COR-L47 (cell line): ENCODE results near the gene GFOD1.
"Not testable (repeated sequence)": the region's sequence is repeated elsewhere in the genome, so short reads cannot be mapped to it uniquely, and the experiment has no call there.

Experiments
- DNase-seq: peaks from one replicate; lab custom pipeline; 2025; lab: John Stamatoyannopoulos, UW

GFOD1 gene

GRCh38 chr6:13354331-13355042, 132.9 kb downstream of the GFOD1 start:
- DNase-seq, result no peak

GRCh38 chr6:13352165-13352564, 135.2 kb downstream of the GFOD1 start:
- DNase-seq, result no peak

GRCh38 chr6:13351271-13351670, 136.1 kb downstream of the GFOD1 start:
- DNase-seq, result no peak

DNA sequence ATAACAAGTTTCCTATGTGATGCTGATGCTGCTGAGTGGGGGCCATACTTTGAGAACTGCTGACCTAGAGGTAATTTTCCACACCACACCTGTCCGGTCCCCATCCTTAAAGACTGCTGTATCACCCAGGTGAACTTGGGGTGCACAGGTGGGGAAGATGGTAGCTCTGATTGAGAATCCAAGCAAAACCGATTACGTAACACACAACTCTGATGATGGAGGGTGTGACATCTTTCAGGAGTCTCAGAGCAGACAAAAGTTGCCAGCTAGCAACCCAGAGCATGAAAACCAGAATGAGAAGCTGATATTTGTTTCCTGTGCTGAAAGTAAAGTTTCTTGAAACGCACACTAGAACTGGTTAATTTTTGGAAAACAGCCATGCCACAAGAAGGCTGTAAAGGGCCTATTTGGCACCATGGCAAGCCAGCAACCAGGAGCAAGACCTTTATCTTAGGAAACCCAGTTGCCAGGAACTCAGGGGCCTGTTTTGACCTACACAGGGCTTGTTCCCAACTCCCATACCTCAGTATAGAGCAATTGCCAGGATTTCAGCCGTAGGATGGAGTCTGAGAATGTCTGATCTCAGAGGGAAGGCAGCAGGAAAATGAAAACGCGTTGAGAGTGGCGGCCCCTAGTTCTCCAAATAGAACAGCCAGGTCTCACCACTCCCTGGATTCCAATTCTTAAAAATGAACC, 137.4 kb downstream of the GFOD1 start:
- DNase-seq, result no peak

- no peak for DNase-seq
Observed at GRCh38 chr6:13348334-13349113, 138.9 kb downstream of the GFOD1 start.

- no peak for DNase-seq
Observed at GRCh38 chr6:13346245-13346644, 141.2 kb downstream of the GFOD1 start.

DNA sequence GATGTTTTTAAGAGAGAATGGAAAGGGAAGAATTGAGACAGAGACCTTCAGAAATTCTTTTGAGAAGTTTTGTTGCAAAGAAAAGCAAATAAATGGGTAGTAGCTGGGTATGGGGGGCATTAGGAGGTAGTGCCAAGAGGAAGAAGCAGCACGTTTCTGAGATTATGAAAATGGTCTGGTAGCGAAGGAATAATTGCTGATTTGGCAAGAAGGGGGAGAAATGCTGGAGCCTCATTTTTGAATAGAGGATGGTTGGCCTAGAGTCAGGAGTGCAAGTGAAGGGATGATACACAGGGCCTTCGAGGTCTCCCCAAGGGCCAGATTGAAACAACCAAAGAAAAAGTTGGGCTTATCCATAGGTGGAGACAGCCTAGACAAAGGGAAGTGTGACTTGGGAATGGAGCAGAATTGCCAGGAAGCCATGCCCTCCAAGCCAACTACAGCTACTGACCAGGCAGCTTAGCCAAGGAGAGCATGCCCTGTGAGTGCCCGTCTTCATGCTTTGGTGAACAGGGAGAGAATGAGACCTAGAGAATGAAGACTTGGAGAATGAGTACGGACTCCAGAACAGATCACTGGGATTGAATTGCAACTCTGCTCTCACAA, 144.9 kb downstream of the GFOD1 start:
- DNase-seq, result no peak

DNA sequence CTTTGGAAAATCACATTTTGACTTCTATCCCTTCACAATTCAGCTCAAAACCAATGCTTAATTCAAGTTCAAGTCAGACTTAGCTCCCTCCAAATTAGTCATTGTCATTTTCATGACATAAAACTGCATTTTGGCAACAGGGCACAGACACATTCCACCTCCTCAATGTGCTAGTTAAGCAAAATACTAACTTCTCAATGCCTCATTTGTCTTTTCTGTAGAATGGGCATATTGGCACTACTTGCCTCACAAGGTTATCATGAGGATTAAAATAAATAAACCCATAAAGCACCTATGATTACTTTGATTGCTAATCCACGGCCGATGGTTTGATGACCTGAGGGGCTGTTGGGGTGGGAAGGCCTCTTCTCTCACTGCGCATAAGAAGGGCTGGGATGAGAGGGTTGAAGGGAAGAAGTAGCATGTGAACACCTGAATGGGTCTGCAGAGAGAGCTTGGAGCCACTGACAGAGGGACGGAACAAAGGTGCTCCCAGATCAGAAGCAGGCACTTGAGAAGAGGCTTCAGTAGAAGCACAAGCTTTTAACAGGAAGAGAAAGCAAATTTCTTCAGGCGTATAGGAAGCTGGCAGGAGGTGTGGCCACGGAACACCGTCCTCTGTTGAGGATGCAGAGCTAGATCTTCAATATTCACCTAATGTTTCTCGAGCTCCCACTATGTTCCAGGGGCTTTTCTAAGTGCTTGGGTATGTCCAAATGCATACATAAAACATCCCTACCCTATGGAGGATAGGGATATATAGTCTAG, 147.4 kb downstream of the GFOD1 start:
- DNase-seq, result no peak

DNA sequence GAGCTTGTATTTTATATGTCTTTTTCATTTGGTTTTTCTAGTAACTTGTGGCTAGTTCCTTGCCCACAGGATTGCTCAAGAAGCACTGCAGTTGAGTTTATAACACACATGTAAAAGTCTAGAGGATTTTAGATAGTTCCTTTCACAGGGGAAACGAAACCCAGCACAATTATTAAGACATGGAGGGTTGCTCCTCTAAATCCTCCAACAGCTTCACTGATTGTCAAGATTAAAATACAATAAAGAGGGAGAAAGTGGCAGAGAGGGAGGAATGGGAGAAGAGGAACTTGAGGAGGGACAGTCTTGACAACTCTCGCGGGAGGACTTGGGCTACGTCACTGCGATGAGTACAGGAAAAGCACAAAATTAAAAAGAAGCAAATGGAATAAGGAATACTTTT, 149.4 kb downstream of the GFOD1 start:
- no peak for DNase-seq

- peak; percentile 43 for DNase-seq
Observed at GRCh38 chr6:13336553-13336952, 150.8 kb downstream of the GFOD1 start.

- no peak for DNase-seq
Observed at GRCh38 chr6:13334953-13335352, 152.4 kb downstream of the GFOD1 start.

GRCh38 chr6:13332349-13332706, 155.1 kb downstream of the GFOD1 start:
- DNase-seq, result no peak

DNA sequence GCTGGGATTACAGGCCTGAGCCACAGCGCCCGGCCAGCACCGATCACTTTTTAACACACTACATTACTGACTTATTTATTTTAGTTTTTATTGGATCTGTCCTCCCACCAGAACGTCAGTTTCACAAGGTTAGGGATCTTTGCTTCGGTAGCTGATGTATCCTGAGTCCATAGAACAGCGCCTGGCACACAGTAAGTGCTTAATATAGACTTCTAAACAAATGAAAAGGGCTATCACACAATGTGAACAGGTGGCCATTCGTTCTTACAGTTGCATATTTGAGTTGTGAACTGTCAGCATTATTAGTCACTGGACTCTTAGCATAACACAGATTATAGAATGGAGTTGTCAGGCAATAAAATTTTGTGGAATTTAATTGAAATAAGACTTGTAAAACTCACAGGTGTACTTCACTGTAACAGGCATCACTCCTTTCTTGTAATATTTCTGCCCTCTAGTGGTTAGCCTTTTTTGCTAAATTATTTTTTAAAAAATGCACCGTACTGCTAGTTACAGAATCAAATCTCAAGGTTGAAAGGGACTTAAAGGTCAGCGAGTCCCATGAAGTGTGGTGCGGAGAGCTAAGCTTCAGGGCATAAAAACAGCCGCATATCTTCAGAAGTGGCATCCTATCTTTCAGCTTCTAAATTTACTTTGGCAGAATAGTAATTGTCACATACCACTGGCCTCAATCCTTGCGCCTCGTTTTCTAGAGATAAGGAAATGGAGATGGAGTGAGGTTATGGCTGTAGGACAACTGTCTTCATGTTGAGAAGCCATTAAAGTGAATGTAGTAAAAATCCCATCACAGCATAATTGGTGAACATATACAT, 155.7 kb downstream of the GFOD1 start:
- DNase-seq, result peak; percentile 18

GRCh38 chr6:13328875-13329183, 158.6 kb downstream of the GFOD1 start:
- no peak for DNase-seq

DNA sequence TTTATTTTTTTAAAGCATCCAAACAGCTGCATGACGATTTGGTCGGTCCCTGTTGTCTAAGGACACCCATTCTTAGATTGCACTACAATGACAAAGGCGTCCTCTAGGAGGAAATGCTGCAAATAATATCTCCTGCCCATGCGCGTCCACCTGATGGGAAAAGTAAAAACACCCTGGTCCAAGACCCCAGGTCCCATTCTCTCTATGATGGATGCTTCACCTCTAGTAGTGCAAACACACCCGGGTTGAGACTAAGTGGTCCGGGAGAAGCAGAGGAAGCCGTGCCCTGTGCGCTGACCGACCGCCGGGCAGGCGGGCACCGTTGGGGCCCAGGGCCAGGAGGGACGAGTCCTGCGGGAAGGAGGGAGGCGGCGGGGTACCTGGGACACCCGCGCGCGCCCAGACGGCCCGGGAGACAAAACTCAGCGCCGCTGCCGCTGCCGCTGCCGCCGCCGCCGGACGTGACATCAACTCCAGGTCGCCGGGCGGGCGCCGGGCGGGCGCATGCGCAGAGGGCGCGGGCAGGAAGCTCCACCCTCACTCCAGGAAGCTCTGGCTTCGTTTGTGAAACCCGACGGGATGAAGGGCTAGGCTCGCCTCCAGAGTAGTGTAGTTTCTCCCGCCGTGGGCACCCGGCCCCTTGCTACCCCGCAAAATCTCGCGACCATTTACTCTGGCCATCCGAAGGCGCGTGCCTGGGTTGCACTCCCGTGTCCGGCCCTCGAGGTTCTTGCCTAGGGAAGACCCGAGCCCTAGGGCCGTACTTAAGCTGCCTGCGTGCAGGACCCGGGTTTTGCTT, 159.1 kb downstream of the GFOD1 start, which contains the start of gene TBC1D7:
TSS of gene TBC1D7 (minus strand) at position 462 of the 799 bp plus-strand sequence. CDS start 1,639 bp downstream, outside the sequence.
- peak; percentile 85 for DNase-seq

DNA sequence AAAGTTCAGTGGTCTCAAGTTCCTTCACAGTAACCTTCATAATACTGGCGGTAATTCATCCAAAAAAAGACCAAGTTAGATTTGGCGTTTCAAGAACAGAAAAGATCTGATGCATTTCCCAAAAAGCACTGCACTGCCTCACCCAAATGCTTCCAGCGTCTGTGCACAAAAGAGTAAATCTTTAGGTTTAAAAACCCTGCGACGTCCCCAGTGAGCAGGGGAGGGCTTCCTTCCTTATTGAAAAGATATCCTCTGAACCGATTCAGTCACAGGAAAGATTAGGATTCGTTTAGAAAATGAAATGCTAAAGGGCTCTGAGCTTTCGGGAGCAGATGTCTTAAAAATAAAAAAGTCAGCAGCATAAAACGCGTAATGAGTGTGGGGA, 159.7 kb downstream of the GFOD1 start:
- peak; percentile 9 for DNase-seq

DNA sequence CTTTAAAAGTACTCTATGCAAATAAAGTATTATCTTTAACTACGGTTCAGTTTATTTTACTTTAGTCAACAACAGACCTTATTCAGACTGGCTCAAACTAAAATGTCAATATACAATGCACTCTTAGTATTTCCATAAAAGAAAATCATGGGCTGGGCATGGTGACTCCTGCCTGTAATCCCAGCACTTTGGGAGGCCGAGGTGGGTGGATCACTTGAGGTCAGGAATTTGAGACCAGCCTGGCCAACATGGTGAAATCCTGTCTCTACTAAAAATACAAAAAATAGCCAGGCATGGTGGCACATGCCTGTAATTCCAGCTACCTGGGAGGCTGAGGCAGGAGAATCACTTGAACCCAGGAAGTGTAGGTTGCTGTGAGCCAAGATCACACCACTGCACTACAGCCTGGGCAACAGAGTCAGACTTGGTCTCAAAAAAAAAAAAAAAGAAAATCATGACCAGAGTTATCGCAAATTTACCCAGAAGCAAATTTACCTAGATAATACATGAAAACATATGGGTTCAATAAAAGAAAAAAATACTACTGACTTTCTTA, 161.3 kb downstream of the GFOD1 start:
- DNase-seq, result not testable (repeated sequence)

DNA sequence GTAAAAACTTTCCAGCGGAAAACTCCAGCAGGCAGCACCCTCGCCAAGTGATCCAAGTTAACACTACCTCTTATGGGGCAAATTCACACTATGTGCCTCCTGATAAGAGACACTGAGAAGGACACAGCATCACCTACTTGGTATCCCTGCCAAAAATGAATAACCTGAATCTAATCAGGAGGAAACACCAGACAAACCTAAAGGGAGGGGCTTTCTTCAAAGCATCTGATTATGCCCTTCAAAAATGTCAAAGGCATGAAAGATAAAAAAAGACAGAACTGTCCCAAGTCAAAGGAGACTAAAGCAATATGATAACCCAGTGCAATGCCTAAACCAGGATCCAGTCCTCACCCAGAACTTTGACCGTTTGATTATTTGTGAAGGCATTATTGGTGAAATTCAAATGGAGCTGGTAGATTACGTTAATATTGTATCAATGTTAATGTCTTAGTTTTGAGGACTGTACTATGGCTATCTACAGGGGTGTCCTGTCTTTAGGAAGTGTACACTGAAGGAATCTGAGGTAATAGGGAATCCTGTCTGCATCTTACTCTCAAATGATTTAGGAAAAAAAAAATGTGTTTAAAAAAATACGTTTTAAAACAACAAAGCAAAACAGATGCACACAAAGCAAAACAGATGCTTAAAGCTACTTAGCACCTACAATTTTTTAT, 167.4 kb downstream of the GFOD1 start:
- no peak for DNase-seq

- no peak for DNase-seq
Observed at GRCh38 chr6:13318821-13319220, 168.6 kb downstream of the GFOD1 start.
